AG04450 (cell line): Measurements from ENCODE around the gene ERBB2. TPM values are rescaled to one million over a fixed set of nuclear protein-coding genes. Genes with fewer than 3 reads are reported as not detected.

Source experiments
- CTCF ChIA-PET: fragments of 300-600, 350-600 bp; formaldehyde crosslinking; extraction: SDS; loops from one replicate; lab custom pipeline; 2022; ENCODE audit warnings: antibody characterized with exemption, inconsistent platforms; lab: Charles Lee
- POLR2A ChIA-PET: fragments of 350-600 bp; formaldehyde crosslinking; extraction: SDS; loops from one replicate; lab custom pipeline; 2021; ENCODE audit warnings: antibody characterized with exemption, inconsistent platforms; lab: Yijun Ruan, JAX
- DNase-seq: peaks from one replicate; pipeline ENCODE4 v3.0.0-alpha.2; 2011; ENCODE audit warnings: low read depth, low spot score
- H3K27ac ChIP-seq: one replicate; pipeline ENCODE4 v1.5.1; 2012; ENCODE audit warnings: low read depth, low read length, control low read depth
- H3K27me3 ChIP-seq: one replicate; pipeline ENCODE4 v1.6.0; 2012; ENCODE audit warnings: low read length; ENCODE audit not compliant: control insufficient read depth, insufficient read depth
- H3K4me3 ChIP-seq: 2 replicates; pipeline ENCODE4 v1.5.1; 2011; ENCODE audit warnings: mild to moderate bottlenecking, low read depth, low read length, control low read depth
- H3K9me3 ChIP-seq: 2 replicates; pipeline ENCODE4 v1.5.1; 2012; ENCODE audit warnings: low read length; ENCODE audit not compliant: control insufficient read depth, insufficient read depth
- polyA plus RNA-seq: library from polyadenylated mRNA; depleted of rRNA; stranded (reverse); fragments of >200 nt; gene quantifications from 2 replicates; pipeline ENCODE4 v1.2.3, GENCODE V29; 2011
- TF ChIP-seq, protein P1 (sequence below): IDR thresholded peaks from 2 replicates; pipeline ENCODE4 v1.5.1; 2011; ENCODE audit warnings: low read depth, low read length, control low read depth, inconsistent platforms

The ERBB2 gene
- polyA plus RNA-seq, 1 experiment, result 21.2 TPM

DNA sequence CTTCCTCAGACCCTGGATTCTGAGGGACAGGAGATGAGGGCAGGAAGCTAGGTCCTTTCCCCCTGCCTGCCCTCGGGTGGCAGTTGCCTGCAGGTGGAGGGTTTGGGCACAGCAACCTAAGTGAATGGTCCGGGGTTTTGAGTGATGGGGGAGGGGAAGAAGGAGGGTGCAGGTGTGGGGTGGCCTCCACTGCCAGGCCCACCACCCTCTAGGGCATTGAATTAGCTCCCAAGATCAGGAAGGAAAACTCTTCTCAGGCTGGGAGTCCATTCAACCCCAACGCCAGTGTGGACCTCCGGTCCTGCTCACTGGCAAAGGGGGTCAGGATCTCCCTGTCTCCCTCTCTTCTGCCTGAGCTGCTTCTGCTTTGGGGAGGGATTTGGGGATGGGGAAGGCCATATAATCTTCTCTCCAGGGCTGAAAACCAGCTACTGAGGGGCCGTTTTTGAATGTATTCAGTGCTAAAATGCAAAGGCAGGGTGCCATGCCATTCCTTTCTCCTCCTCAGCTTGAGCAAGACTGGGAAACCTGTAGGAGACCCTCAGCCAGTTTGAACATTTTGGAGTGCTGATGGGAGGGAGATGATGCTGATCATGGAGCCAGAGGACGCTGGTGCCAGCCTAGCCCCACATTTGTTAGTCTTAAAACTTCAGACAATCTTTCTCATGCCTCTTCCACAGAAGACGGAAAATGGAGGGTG is 56.7 kb downstream of the ERBB2 start:
- CTCF ChIA-PET, result interaction anchor here (1.3 to 2.5 kb wide), 2 partner anchors 88 to 135 kb away, joined by 3 to 11 read pairs; partner anchors contain the start of gene PNMT
- TF ChIP-seq, protein P1, sequence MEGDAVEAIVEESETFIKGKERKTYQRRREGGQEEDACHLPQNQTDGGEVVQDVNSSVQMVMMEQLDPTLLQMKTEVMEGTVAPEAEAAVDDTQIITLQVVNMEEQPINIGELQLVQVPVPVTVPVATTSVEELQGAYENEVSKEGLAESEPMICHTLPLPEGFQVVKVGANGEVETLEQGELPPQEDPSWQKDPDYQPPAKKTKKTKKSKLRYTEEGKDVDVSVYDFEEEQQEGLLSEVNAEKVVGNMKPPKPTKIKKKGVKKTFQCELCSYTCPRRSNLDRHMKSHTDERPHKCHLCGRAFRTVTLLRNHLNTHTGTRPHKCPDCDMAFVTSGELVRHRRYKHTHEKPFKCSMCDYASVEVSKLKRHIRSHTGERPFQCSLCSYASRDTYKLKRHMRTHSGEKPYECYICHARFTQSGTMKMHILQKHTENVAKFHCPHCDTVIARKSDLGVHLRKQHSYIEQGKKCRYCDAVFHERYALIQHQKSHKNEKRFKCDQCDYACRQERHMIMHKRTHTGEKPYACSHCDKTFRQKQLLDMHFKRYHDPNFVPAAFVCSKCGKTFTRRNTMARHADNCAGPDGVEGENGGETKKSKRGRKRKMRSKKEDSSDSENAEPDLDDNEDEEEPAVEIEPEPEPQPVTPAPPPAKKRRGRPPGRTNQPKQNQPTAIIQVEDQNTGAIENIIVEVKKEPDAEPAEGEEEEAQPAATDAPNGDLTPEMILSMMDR, result no peak
- H3K27me3 ChIP-seq, result peaks cover 16% of the 10 kb centered on the region
- DNase-seq, result no peak
- no peak overlapping the region for H3K27ac ChIP-seq
- no peak overlapping the region for H3K4me3 ChIP-seq
- H3K9me3 ChIP-seq, result no peaks in the 10 kb centered on the region
- POLR2A ChIA-PET, result no interaction called here

DNA sequence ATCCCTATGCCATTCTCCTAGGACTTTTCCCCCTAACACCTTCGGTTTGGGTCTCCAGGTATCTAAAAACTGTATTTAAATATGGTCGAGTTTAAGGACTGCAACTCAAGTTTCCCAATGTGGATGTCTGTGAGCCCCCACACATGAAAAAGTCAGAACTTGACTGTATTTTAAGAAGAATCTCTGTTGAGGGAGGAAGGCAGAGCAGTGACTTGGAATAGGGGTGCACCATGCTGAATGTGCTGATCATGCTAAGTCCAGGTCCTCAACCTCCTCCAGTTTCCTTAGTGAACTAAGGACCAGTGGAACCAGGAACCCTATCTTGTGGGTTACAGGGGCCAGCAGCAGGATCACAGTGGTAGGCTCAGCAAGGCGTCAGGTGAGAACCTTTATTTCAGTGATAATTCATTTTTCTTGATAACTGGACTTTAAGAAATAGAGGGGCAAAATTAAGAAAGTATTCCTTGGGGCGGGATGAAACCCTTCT is 57.4 kb downstream of the ERBB2 start:
- POLR2A ChIA-PET, result no interaction called here
- TF ChIP-seq, protein P1, result no peak
- CTCF ChIA-PET, result interaction anchor here (1.3 kb wide), 1 partner anchor 89 kb away, joined by 3 read pairs; the partner anchor contains the start of gene PNMT
- H3K27ac ChIP-seq, result no peak overlapping the region
- no peaks in the 10 kb centered on the region for H3K9me3 ChIP-seq
- no peak overlapping the region for H3K4me3 ChIP-seq
- no peak for DNase-seq
- peaks cover 16% of the 10 kb centered on the region for H3K27me3 ChIP-seq

DNA sequence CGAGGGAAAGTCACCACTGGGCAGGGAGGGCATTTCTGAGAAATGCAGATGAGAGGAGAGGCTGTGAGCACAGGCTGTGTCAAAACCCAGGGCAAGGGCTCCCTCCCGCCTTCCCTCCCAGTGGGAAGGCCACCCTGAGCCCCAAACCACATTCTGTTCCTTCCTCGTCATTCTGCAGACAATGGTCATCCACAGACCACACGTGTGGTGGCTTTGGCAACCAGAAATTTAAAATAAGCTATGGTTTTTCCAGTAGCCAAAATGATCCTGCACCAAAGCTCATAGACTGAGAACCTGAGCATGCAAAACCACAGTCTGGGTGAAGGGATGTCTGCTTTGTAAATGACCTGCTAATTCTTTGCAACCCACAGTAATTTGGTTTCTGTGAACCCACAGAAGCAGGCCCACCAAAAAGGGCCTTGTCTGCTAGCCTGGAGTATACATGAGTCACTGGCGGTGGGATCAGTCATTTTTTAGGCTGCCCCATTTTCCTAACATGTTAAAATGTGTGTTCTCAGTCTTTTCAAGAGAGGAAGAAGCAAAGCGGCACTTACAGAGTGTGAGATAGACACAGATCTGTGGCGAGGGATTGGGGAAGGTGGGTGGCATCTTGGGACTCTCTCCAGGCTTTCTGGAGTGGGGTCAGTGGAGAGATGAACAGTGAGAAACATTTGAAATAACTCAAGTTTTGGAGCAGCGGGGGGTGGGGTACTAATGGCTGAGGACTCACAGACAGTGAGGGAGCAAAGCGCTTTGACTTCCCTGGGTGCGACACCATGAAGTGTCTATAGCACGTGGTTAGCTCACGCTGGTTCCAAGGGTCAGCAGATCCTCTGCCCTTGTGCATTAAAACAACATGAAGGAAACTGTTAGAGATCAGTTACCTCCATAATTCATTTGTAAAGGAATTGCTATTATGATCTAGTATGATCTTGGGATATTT is 58.3 kb downstream of the ERBB2 start:
- no peak for DNase-seq
- H3K27me3 ChIP-seq, result peaks cover 16% of the 10 kb centered on the region
- ChIA-PET POLR2A (no interaction called here), CTCF (no interaction called here)
- no peaks in the 10 kb centered on the region for H3K9me3 ChIP-seq
- H3K4me3 ChIP-seq, result no peak overlapping the region
- H3K27ac ChIP-seq, result no peak overlapping the region
- TF ChIP-seq, protein P1, result no peak

DNA sequence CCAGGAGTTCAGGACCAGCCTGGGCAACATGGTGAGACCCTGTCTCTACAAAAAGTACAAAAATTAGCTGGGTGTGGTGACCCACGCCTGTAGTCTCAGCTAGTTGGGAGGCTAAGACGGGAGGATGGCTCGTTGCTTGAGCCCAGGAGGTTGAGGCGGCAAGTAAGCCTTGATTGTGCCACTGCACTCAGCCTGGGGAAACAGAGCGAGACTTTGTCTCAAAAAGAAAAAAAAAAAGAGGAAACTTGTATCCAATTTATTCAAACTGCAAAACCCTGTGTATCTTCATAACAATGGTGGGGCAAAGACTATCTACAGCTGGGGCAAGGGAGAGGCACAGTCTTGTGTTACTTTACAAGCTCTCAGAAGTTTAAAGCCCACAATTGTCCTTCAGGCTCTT is 59.3 kb downstream of the ERBB2 start:
- no peak for DNase-seq
- ChIA-PET CTCF (interaction anchor here (1.5 kb wide), 1 partner anchor 138 kb away, joined by 7 read pairs; no protein-coding TSS in a partner anchor), POLR2A (no interaction called here)
- H3K27ac ChIP-seq, result no peak overlapping the region
- TF ChIP-seq, protein P1, result no peak
- H3K9me3 ChIP-seq, result no peaks in the 10 kb centered on the region
- H3K27me3 ChIP-seq, result peaks cover 16% of the 10 kb centered on the region
- H3K4me3 ChIP-seq, result no peak overlapping the region
